IMR-90 (cell line): Measurements from ENCODE around the gene TIFAB. TPM values are rescaled to one million over a fixed set of nuclear protein-coding genes. Genes with fewer than 3 reads are reported as not detected.
A peak's percentile ranks its signal among the peaks of the same experiment; 100 is the strongest.

Source experiments
- ATAC-seq: fragments of 200-7000 bp; cut with Tn5 transposase; 2 replicates; pipeline ENCODE4 v1.9.1; 2020; ENCODE audit warnings: low read depth, mild to moderate bottlenecking, moderate library complexity
- BruUV-seq: library from RNA; stranded (reverse); fragments of 400-500 nt; replicated peaks from 2 replicates; lab custom pipeline; 2021; lab: Mats Ljungman, UMichigan
- CTCF ChIA-PET: fragments of 300-600 bp; formaldehyde crosslinking; extraction: SDS; loops from one replicate; lab custom pipeline; 2021; ENCODE audit warnings: antibody characterized with exemption; lab: Yijun Ruan, JAX
- POLR2A ChIA-PET: fragments of 300-600 bp; sonication (Branson Sonifier 250); formaldehyde crosslinking; loops from one replicate; lab custom pipeline; 2022; ENCODE audit warnings: antibody characterized with exemption; ENCODE audit not compliant: unreplicated experiment; lab: Charles Lee
- DNase-seq: peaks from one replicate; pipeline ENCODE4 v3.0.0; 2013
- H2AFZ ChIP-seq: replicated peaks from 2 replicates; pipeline ENCODE3; 2013; ENCODE audit warnings: low read length, mild to moderate bottlenecking; ENCODE audit not compliant: poor library complexity
- H2AK5ac ChIP-seq: 2 replicates; pipeline ENCODE4 v1.6.1; 2013; ENCODE audit warnings: low read depth, low read length, inconsistent platforms
- H2AK9ac ChIP-seq: replicated peaks from 2 replicates; pipeline ENCODE3; 2013; ENCODE audit warnings: mild to moderate bottlenecking, low read depth, low read length, moderate library complexity; ENCODE audit not compliant: poor library complexity
- H2BK120ac ChIP-seq: 2 replicates; pipeline ENCODE4 v1.6.1; 2013; ENCODE audit warnings: low read depth, low read length, inconsistent platforms
- H2BK15ac ChIP-seq: 3 replicates; pipeline ENCODE4 v1.6.1; 2013; ENCODE audit warnings: low read depth, low read length, inconsistent platforms
- H2BK20ac ChIP-seq: 2 replicates; pipeline ENCODE4 v1.6.1; 2013; ENCODE audit warnings: low read depth, mild to moderate bottlenecking, inconsistent platforms, low read length, moderate library complexity
- H2BK5ac ChIP-seq: 2 replicates; pipeline ENCODE4 v1.6.1; 2013; ENCODE audit warnings: mild to moderate bottlenecking, low read depth, low read length, inconsistent platforms; ENCODE audit not compliant: poor library complexity, severe bottlenecking
- H3K14ac ChIP-seq: replicated peaks from 2 replicates; pipeline ENCODE4 v1.6.1; 2013; ENCODE audit warnings: low read depth, low read length, inconsistent platforms
- H3K18ac ChIP-seq: 2 replicates; pipeline ENCODE4 v1.6.1; 2013; ENCODE audit warnings: low read depth, low read length, control low read depth
- H3K23ac ChIP-seq: 2 replicates; pipeline ENCODE4 v1.6.1; 2013; ENCODE audit warnings: low read depth, low read length, inconsistent platforms
- H3K27ac ChIP-seq: 2 replicates; pipeline ENCODE4 v1.5.1; 2013; ENCODE audit warnings: mild to moderate bottlenecking, control low read depth, low read length; ENCODE audit not compliant: insufficient read depth
- H3K27me3 ChIP-seq: 2 replicates; pipeline ENCODE4 v1.6.1; 2013; ENCODE audit warnings: low read length; ENCODE audit not compliant: control insufficient read depth, insufficient read depth
- H3K36me3 ChIP-seq: 2 replicates; pipeline ENCODE4 v1.6.1; 2013; ENCODE audit warnings: low read length, mixed read lengths; ENCODE audit not compliant: control insufficient read depth, insufficient read depth
- H3K4ac ChIP-seq: 2 replicates; pipeline ENCODE4 v1.6.1; 2013; ENCODE audit warnings: low read depth, low read length, inconsistent platforms
- H3K4me1 ChIP-seq: 2 replicates; pipeline ENCODE4 v1.6.1; 2013; ENCODE audit warnings: low read length, mixed read lengths; ENCODE audit not compliant: control insufficient read depth, insufficient read depth
- H3K4me2 ChIP-seq: 2 replicates; pipeline ENCODE4 v1.6.1; 2013; ENCODE audit warnings: low read depth, mild to moderate bottlenecking, control low read depth, low read length, moderate library complexity
- H3K4me3 ChIP-seq: 2 replicates; pipeline ENCODE4 v1.5.1; 2013; ENCODE audit warnings: low read depth, mild to moderate bottlenecking, control low read depth, low read length, moderate library complexity; ENCODE audit not compliant: insufficient read depth
- H3K56ac ChIP-seq: 2 replicates; pipeline ENCODE4 v1.6.1; 2013; ENCODE audit warnings: low read length, inconsistent platforms; ENCODE audit not compliant: insufficient read depth; ENCODE audit errors: extremely low read depth
- H3K79me1 ChIP-seq, 2 experiments: 2 replicates each; pipeline ENCODE4 v1.6.1; 2013; ENCODE audit warnings: low read length in 2 of 2, inconsistent platforms in 1 of 2, low read depth in 1 of 2
- H3K9ac ChIP-seq: 2 replicates; pipeline ENCODE4 v1.6.1; 2013; ENCODE audit warnings: low read depth, low read length, control low read depth
- H3K9me1 ChIP-seq: 2 replicates; pipeline ENCODE4 v1.6.1; 2013; ENCODE audit warnings: low read length, inconsistent platforms; ENCODE audit not compliant: insufficient read depth
- H3K9me3 ChIP-seq: 2 replicates; pipeline ENCODE4 v1.6.1; 2013; ENCODE audit warnings: low read length; ENCODE audit not compliant: control insufficient read depth, insufficient read depth
- H4K20me1 ChIP-seq: 2 replicates; pipeline ENCODE4 v1.6.1; 2013; ENCODE audit warnings: low read length, inconsistent platforms; ENCODE audit not compliant: insufficient read depth
- H4K5ac ChIP-seq: 2 replicates; pipeline ENCODE4 v1.6.1; 2013; ENCODE audit warnings: mild to moderate bottlenecking, low read depth, low read length, control low read depth
- H4K8ac ChIP-seq, 2 experiments: 2 replicates each; pipeline ENCODE4 v1.6.1; 2013; ENCODE audit warnings: low read depth in 2 of 2, low read length in 2 of 2, control low read depth in 1 of 2, inconsistent platforms in 1 of 2
- H4K91ac ChIP-seq: 2 replicates; pipeline ENCODE4 v1.6.1; 2013; ENCODE audit warnings: low read depth, low read length, inconsistent platforms; ENCODE audit not compliant: insufficient read depth
- BHLHE40 ChIP-seq: fragments of 150-350 bp; IDR thresholded peaks from 2 replicates; pipeline ENCODE4 v1.6.1; 2016; ENCODE audit warnings: mild to moderate bottlenecking, low read depth, low read length
- CEBPB ChIP-seq: IDR thresholded peaks from 2 replicates; pipeline ENCODE4 v1.6.1; 2012; ENCODE audit warnings: low read depth, low read length, improper control_type of control experiment
- CHD1 ChIP-seq: IDR thresholded peaks from 2 replicates; pipeline ENCODE4 v1.6.1; 2012; ENCODE audit warnings: low read depth, low read length, improper control_type of control experiment
- FOS ChIP-seq: fragments of 150-350 bp; IDR thresholded peaks from 2 replicates; pipeline ENCODE4 v1.6.1; 2016; ENCODE audit warnings: low read depth, low read length
- MAFK ChIP-seq: IDR thresholded peaks from 2 replicates; pipeline ENCODE4 v1.6.1; 2012; ENCODE audit warnings: low read depth, low read length, improper control_type of control experiment
- NFE2L2 ChIP-seq: fragments of 150-350 bp; IDR thresholded peaks from 2 replicates; pipeline ENCODE4 v1.6.1; 2016; ENCODE audit warnings: low read depth, mild to moderate bottlenecking, low read length
- POLR2A ChIP-seq: IDR thresholded peaks from 2 replicates; pipeline ENCODE4 v1.6.1; 2012; ENCODE audit warnings: mild to moderate bottlenecking, low read depth, low read length
- RAD21 ChIP-seq: IDR thresholded peaks from 2 replicates; pipeline ENCODE4 v1.6.1; 2012; ENCODE audit warnings: low read length, improper control_type of control experiment
- RCOR1 ChIP-seq: IDR thresholded peaks from 2 replicates; pipeline ENCODE4 v1.6.1; 2012; ENCODE audit warnings: mild to moderate bottlenecking, low read length, improper control_type of control experiment; ENCODE audit not compliant: insufficient replicate concordance
- RFX5 ChIP-seq: IDR thresholded peaks from 2 replicates; pipeline ENCODE4 v1.8.0; 2012; ENCODE audit warnings: low read depth, mild to moderate bottlenecking, low read length, moderate library complexity
- SMC3 ChIP-seq: fragments of 150-350 bp; IDR thresholded peaks from 2 replicates; pipeline ENCODE4 v1.6.1; 2016; ENCODE audit warnings: low read depth, mild to moderate bottlenecking, antibody characterized with exemption, low read length, moderate library complexity
- WGBS, 2 experiments: methylation state at CpG; one replicate each; pipeline versions ENCODE4 v1.1.5 to v1.1.7; 2013; ENCODE audit warnings: missing lambda C conversion rate in 2 of 2; ENCODE audit not compliant: insufficient read length in 1 of 2; ENCODE audit errors: extremely low coverage in 2 of 2; 5-methylcytosine and 5-hydroxymethylcytosine counted together
- dilution Hi-C: fragments of 300-500 bp; cut with HindIII; formaldehyde crosslinking; loops from one replicate; pipeline ENCODE4 v1.14.3; 2018; ENCODE audit warnings: low sequenced_read_pairs; ENCODE audit not compliant: unreplicated experiment
- in situ Hi-C: fragments of 300-500 bp; cut with MboI; formaldehyde crosslinking; loops from 3 replicates; pipeline ENCODE4 v1.14.3; 2019; ENCODE audit warnings: low sequenced_read_pairs, inconsistent platforms, mixed read lengths
- intact Hi-C: fragments of 100-400 bp; cut with micrococcal nuclease; formaldehyde crosslinking; loops from 2 replicates; pipeline ENCODE4 v1.10.0; 2022
- polyA plus RNA-seq, 3 experiments: library from polyadenylated mRNA; depleted of rRNA; stranded (reverse); fragments of >200 nt; gene quantifications; 2 replicates each; pipeline ENCODE4 v1.2.3, GENCODE V29; 2012; ENCODE audit warnings: low replicate concordance in 1 of 3
- total RNA-seq: library from RNA; depleted of rRNA; stranded (reverse); fragments of >200 nt; gene quantifications from 2 replicates; pipeline ENCODE4 v1.2.3, GENCODE V29; 2012
- TF ChIP-seq, protein P1 (sequence below): fragments of 150-350 bp; IDR thresholded peaks from 2 replicates; pipeline ENCODE4 v1.6.1; 2017; ENCODE audit warnings: mild to moderate bottlenecking, antibody characterized with exemption, low read length, low read depth

The TIFAB gene
- total and polyA plus RNA-seq, 2 of the 4 experiments (the other 2 are of a cell fraction) = not detected

GRCh38 chr5:135435467-135436330, 16.5 kb downstream of the TIFAB start:
- Histone ChIP-seq H3K4me3 (no peak overlapping the region), H3K23ac (no peak overlapping the region), H2BK120ac (no peak overlapping the region), H3K4me1 (peaks cover 24% of the 10 kb centered on the region), H2BK5ac (no peak overlapping the region), H3K36me3 (no peaks in the 10 kb centered on the region), H2BK15ac (no peak overlapping the region), H4K91ac (no peak overlapping the region), H3K4me2 (no peak overlapping the region), H3K9me3 (no peaks in the 10 kb centered on the region), H2AFZ (peak overlapping the region; percentile 28), H3K14ac (no peak overlapping the region), H3K9ac (no peak overlapping the region), H3K9me1 (peaks cover 17% of the 10 kb centered on the region), H2BK20ac (no peak overlapping the region), H4K8ac (peak overlapping the region in 1 of 2 experiments; percentile 12; a peak in 1 of 4 replicates), H4K5ac (no peak overlapping the region), H2AK5ac (no peak overlapping the region; the same call in 1 of the 2 replicates), H3K27ac (no peak overlapping the region), H2AK9ac (peak overlapping the region; percentile 66), H3K56ac (no peak overlapping the region), H4K20me1 (0 out of 2 replicates have a peak, but pooled peaks cover 3% of the 10 kb centered on the region), H3K18ac (no peak overlapping the region), H3K4ac (no peak overlapping the region), H3K79me1 (no peaks in the 10 kb centered on the region), H3K27me3 (no peaks in the 10 kb centered on the region)
- dilution Hi-C loops (no loop called here), intact Hi-C loops (loop anchor here (10.0 kb wide), 1 partner anchor 231 kb away; no protein-coding TSS in a partner anchor), in situ Hi-C loops (no loop called here)
- ATAC-seq = no peak
- DNase-seq = no peak
- ChIA-PET POLR2A (no interaction called here), CTCF (no interaction called here)
- no peak for TF ChIP-seq POLR2A
- no peak for TF ChIP-seq CHD1
- TF ChIP-seq CEBPB = no peak
- no peak for TF ChIP-seq NFE2L2
- TF ChIP-seq, protein P1, sequence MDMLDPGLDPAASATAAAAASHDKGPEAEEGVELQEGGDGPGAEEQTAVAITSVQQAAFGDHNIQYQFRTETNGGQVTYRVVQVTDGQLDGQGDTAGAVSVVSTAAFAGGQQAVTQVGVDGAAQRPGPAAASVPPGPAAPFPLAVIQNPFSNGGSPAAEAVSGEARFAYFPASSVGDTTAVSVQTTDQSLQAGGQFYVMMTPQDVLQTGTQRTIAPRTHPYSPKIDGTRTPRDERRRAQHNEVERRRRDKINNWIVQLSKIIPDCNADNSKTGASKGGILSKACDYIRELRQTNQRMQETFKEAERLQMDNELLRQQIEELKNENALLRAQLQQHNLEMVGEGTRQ = no peak
- no peak for TF ChIP-seq RAD21
- no peak for TF ChIP-seq RFX5
- no peak for TF ChIP-seq MAFK
- no peak for TF ChIP-seq RCOR1
- no peak for TF ChIP-seq FOS
- TF ChIP-seq BHLHE40 = no peak
- TF ChIP-seq SMC3 = no peak
- WGBS, 2 experiments = 63% methylated on average over 2 of the region's 9 CpGs; no CpG with 5 or more reads in 1 of the 2 experiments
- BruUV-seq = no TSS peak
